HuH-7.5 (cell line): ENCODE measurements around the gene PRSS48.
"Not testable (repeated sequence)": the region's sequence is repeated elsewhere in the genome, so short reads cannot be mapped to it uniquely, and the experiment has no call there.

ENCODE experiments used
- DNase-seq: peaks from one replicate; pipeline ENCODE4 v3.0.0; 2011; ENCODE audit warnings: low spot score

PRSS48 gene

GRCh38 chr4:151276787-151277562 is at the start of gene PRSS48:
TSS of gene PRSS48 (plus strand) at chr4:151277161. CDS start at chr4:151277173, 12 bp downstream.
- peak; percentile 32 for DNase-seq

GRCh38 chr4:151227172-151227571 is 49.8 kb upstream of the PRSS48 start:
- DNase-seq = no peak

GRCh38 chr4:151227731-151228130 is 49.2 kb upstream of the PRSS48 start:
- DNase-seq = no peak

GRCh38 chr4:151228189-151229119 is 48.5 kb upstream of the PRSS48 start:
- DNase-seq = no peak

- DNase-seq = no peak
Measured at GRCh38 chr4:151231915-151232595, 44.9 kb upstream of the PRSS48 start.

GRCh38 chr4:151233600-151233999 is 43.4 kb upstream of the PRSS48 start:
- no peak for DNase-seq

GRCh38 chr4:151235373-151235772 is 41.6 kb upstream of the PRSS48 start:
- DNase-seq = not testable (repeated sequence)

- no peak for DNase-seq
Measured at GRCh38 chr4:151236036-151236435, 40.9 kb upstream of the PRSS48 start.

GRCh38 chr4:151238477-151238876 is 38.5 kb upstream of the PRSS48 start:
- no peak for DNase-seq

GRCh38 chr4:151239608-151240007 is 37.4 kb upstream of the PRSS48 start:
- no peak for DNase-seq

- DNase-seq = no peak
Measured at GRCh38 chr4:151242305-151242704, 34.7 kb upstream of the PRSS48 start.

- DNase-seq = no peak
Measured at GRCh38 chr4:151246742-151247141, 30.2 kb upstream of the PRSS48 start.

- DNase-seq = no peak
Measured at GRCh38 chr4:151247395-151247794, 29.6 kb upstream of the PRSS48 start.

- DNase-seq = peak; percentile 15
Measured at GRCh38 chr4:151248519-151248918, 28.4 kb upstream of the PRSS48 start.

GRCh38 chr4:151250706-151251105 is 26.3 kb upstream of the PRSS48 start:
- DNase-seq = no peak

- DNase-seq = no peak
Measured at GRCh38 chr4:151251603-151252304, 25.2 kb upstream of the PRSS48 start.

- DNase-seq = not testable (repeated sequence)
Measured at GRCh38 chr4:151255226-151255625, 21.7 kb upstream of the PRSS48 start.

GRCh38 chr4:151255680-151256079 is 21.3 kb upstream of the PRSS48 start:
- DNase-seq = not testable (repeated sequence)

- DNase-seq = no peak
Measured at GRCh38 chr4:151256134-151256533, 20.8 kb upstream of the PRSS48 start.

GRCh38 chr4:151257704-151258103 is 19.3 kb upstream of the PRSS48 start:
- DNase-seq = no peak

GRCh38 chr4:151259752-151260151 is 17.2 kb upstream of the PRSS48 start:
- DNase-seq = no peak

GRCh38 chr4:151260526-151260925 is 16.4 kb upstream of the PRSS48 start:
- no peak for DNase-seq
